Liver (tissue), 9 donors: ENCODE data around the gene SEZ6L2. TPM values are rescaled to one million over a fixed set of nuclear protein-coding genes. Genes with fewer than 3 reads are reported as not detected.

ENCODE experiments used
- DNase-seq: peaks from one replicate; pipeline ENCODE4 v3.0.0-alpha.2; 2017; ENCODE audit warnings: low spot score
- H3K27ac ChIP-seq, 2 donors: one replicate each; pipeline ENCODE4 v1.7.0; 2013; ENCODE audit warnings: inconsistent platforms in 2 of 2, low read length in 2 of 2, control low read depth in 1 of 2, low read depth in 1 of 2, mild to moderate bottlenecking in 1 of 2
- H3K27me3 ChIP-seq, 4 donors: one replicate each; pipeline versions ENCODE4 v1.6.1 to v1.7.0; 2013; ENCODE audit warnings: low read length in 3 of 4, inconsistent platforms in 1 of 4, mild to moderate bottlenecking in 1 of 4, moderate library complexity in 1 of 4; ENCODE audit not compliant: control insufficient read depth in 4 of 4, insufficient read depth in 4 of 4
- H3K36me3 ChIP-seq, 4 donors: one replicate each; pipeline versions ENCODE4 v1.6.1 to v1.7.0; 2013; ENCODE audit warnings: low read length in 3 of 4, mild to moderate bottlenecking in 3 of 4, low read depth in 1 of 4, moderate library complexity in 1 of 4; ENCODE audit not compliant: control insufficient read depth in 4 of 4, insufficient read depth in 3 of 4
- H3K4me1 ChIP-seq, 4 donors: one replicate each; pipeline versions ENCODE4 v1.6.1 to v1.7.0; 2013; ENCODE audit warnings: low read length in 3 of 4, mild to moderate bottlenecking in 3 of 4, moderate library complexity in 1 of 4; ENCODE audit not compliant: control insufficient read depth in 4 of 4, insufficient read depth in 4 of 4
- H3K4me3 ChIP-seq, 3 donors: one replicate each; pipeline versions ENCODE4 v1.6.1 to v1.7.0; 2013; ENCODE audit warnings: low read length in 3 of 3, control low read depth in 1 of 3, low read depth in 1 of 3, mild to moderate bottlenecking in 1 of 3
- H3K9ac ChIP-seq, 2 donors: one replicate each; pipeline ENCODE4 v1.7.0; 2013; ENCODE audit warnings: low read length in 2 of 2, mild to moderate bottlenecking in 2 of 2, moderate library complexity in 2 of 2, control low read depth in 1 of 2, low read depth in 1 of 2
- H3K9me3 ChIP-seq, 4 donors: one replicate each; pipeline versions ENCODE4 v1.6.1 to v1.7.0; 2013; ENCODE audit warnings: low read length in 3 of 4; ENCODE audit not compliant: control insufficient read depth in 4 of 4
- ATF3 ChIP-seq: IDR thresholded peaks from 2 replicates; pipeline ENCODE4 v1.6.1; 2016; ENCODE audit warnings: antibody characterized with exemption
- CTCF ChIP-seq: fragments of 150-350 bp; IDR thresholded peaks from 2 replicates; pipeline ENCODE4 v1.5.1; 2017; ENCODE audit warnings: improper control_type of control experiment, low read depth, low read length; ENCODE audit not compliant: missing input control
- EGR1 ChIP-seq, 2 donors: IDR thresholded peaks; 2 replicates each; pipeline ENCODE4 v1.6.1; 2016 to 2018; ENCODE audit warnings: antibody characterized with exemption in 2 of 2, low read depth in 2 of 2
- FOXA1 ChIP-seq: IDR thresholded peaks from 2 replicates; pipeline ENCODE4 v1.6.1; 2016; ENCODE audit warnings: antibody characterized with exemption
- HNF4G ChIP-seq: IDR thresholded peaks from 2 replicates; pipeline ENCODE4 v1.6.1; 2016; ENCODE audit warnings: antibody characterized with exemption
- JUND ChIP-seq, 2 donors: IDR thresholded peaks; 2 replicates each; pipeline ENCODE4 v1.6.1; 2016; ENCODE audit warnings: antibody characterized with exemption in 2 of 2
- RAD21 ChIP-seq, 2 donors: IDR thresholded peaks; 2 replicates each; pipeline ENCODE4 v1.6.1; 2016; ENCODE audit warnings: antibody characterized with exemption in 2 of 2, mild to moderate bottlenecking in 2 of 2
- REST ChIP-seq: IDR thresholded peaks from 2 replicates; pipeline ENCODE4 v1.6.1; 2016; ENCODE audit warnings: antibody characterized with exemption, mild to moderate bottlenecking
- RXRA ChIP-seq, 2 donors: IDR thresholded peaks; 2 replicates each; pipeline ENCODE4 v1.6.1; 2017 to 2018; ENCODE audit warnings: antibody characterized with exemption in 2 of 2, mild to moderate bottlenecking in 1 of 2
- SP1 ChIP-seq: IDR thresholded peaks from 2 replicates; pipeline ENCODE4 v1.6.1; 2018; ENCODE audit warnings: antibody characterized with exemption, mild to moderate bottlenecking
- YY1 ChIP-seq: IDR thresholded peaks from 2 replicates; pipeline ENCODE4 v1.6.1; 2016; ENCODE audit warnings: antibody characterized with exemption, mild to moderate bottlenecking
- WGBS: extraction: QIAGEN DNeasy Blood & Tissue Kit; methylation state at CpG from one replicate; pipeline ENCODE4 v1.1.7; 2013; 5-methylcytosine and 5-hydroxymethylcytosine counted together
- polyA plus RNA-seq, 2 donors: library from polyadenylated mRNA; stranded (reverse) in 1 of 2; unstranded in 1 of 2; fragments of 200-250 nt in 1 of 2; fragments of >200 nt in 1 of 2; fragmentation: Nextera tagmentation in 1 of 2; extraction: Ambion mirVana in 1 of 2; gene quantifications; one replicate each; pipeline versions ENCODE4 v1.2.1 to v1.2.3, GENCODE V29; 2013 to 2015
- total RNA-seq, 2 donors: library from RNA; depleted of rRNA; stranded (reverse); fragments of >200 nt; gene quantifications; one replicate each; pipeline ENCODE4 v1.2.3, GENCODE V29; 2014
- TF ChIP-seq, protein P1 (sequence below): IDR thresholded peaks from 2 replicates; pipeline ENCODE4 v1.6.1; 2016; ENCODE audit warnings: antibody characterized with exemption
- donor health status: healthy.
- donor health status: healthy.
- donor health status: healthy.
- donor health status: healthy.
- donor health status: healthy.

SEZ6L2 gene
- total and polyA plus RNA-seq, 4 donors, result 0.24 to 0.37 (median 0.30) TPM

DNA sequence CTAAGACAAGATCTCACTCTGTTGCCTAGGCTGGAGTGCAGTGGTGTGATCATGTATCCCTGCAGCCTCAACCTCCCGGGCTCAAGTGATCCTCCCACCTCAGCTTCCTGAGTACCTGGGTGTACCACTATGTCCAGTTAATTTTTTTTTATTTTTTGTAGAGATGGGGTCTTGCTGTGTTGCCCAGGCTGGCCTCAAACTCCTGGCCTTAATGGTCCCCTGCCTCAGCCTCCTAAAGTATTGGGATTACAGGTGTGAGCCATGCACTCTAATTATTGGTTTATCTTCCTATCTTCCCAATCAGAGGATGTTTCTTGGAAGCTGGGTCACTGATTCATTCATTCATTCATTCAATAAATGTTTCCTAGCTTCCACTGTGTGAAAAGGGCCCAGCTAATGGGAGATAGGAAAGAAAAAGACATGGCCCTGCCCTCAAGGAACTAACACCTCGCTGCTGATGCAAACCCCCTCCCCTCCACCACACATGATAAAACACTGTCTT lies 9.4 kb upstream of the SEZ6L2 start:
- H3K27ac ChIP-seq, result no peak overlapping the region
- WGBS, result 93% methylated on average over 2 of the region's 2 CpGs
- no peak for TF ChIP-seq RAD21 (IDR thresholded peaks at IDR 0.05)
- TF ChIP-seq CTCF, result no peak
- TF ChIP-seq SP1, result no peak
- TF ChIP-seq, protein P1, sequence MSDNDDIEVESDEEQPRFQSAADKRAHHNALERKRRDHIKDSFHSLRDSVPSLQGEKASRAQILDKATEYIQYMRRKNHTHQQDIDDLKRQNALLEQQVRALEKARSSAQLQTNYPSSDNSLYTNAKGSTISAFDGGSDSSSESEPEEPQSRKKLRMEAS, result no peak
- TF ChIP-seq RXRA (IDR thresholded peaks at IDR 0.05), result no peak
- H3K4me1 ChIP-seq, result no peaks in the 10 kb centered on the region
- H3K9ac ChIP-seq, result no peak overlapping the region
- no peak for DNase-seq
- peaks cover 0 to 4% (median under 1%) of the 10 kb centered on the region in 4 donors for H3K36me3 ChIP-seq
- H3K4me3 ChIP-seq, result no peak overlapping the region
- no peaks in the 10 kb centered on the region for H3K27me3 ChIP-seq
- H3K9me3 ChIP-seq, result no peaks in the 10 kb centered on the region

DNA sequence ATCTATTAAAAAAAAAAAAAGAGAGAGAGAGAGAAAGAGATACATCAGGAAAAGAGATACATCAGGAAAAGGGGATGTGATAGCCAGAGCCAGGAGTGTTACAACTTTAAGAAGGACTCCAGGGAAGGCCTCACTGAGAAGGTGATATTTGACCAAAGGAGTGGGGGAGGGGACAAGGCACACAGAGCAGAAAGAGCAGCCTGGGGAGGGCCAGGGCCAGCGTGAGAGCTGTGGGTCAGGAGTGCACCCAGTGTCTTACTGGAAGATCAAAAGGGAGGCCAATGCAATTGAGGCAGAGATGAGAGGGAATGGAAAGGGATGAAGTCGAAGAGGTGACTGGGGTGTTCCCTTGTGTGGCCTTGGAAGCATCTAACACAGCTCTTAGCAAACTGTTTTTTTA lies 8.6 kb upstream of the SEZ6L2 start:
- Histone ChIP-seq H3K9me3 (no peaks in the 10 kb centered on the region), H3K9ac (no peak overlapping the region), H3K27me3 (no peaks in the 10 kb centered on the region), H3K36me3 (peaks cover 0 to 2% (median 0%) of the 10 kb centered on the region in 4 donors), H3K27ac (no peak overlapping the region), H3K4me1 (no peaks in the 10 kb centered on the region), H3K4me3 (no peak overlapping the region)
- TF ChIP-seq REST (no peak), EGR1 (IDR thresholded peaks at IDR 0.05; ENCODE audit: low read depth in 2 of 2) (no peak), RAD21 (IDR thresholded peaks at IDR 0.05) (no peak), JUND (IDR thresholded peaks at IDR 0.05) (no peak), HNF4G (no peak), YY1 (no peak), CTCF (no peak), ATF3 (no peak), FOXA1 (no peak)
- 84% methylated on average over 2 of the region's 2 CpGs for WGBS
- no peak for DNase-seq
